DND-41 (cell line): Measurements from ENCODE around the gene STK11.

Experiments
- CTCF ChIP-seq: IDR thresholded peaks from 2 replicates; pipeline ENCODE4 v1.5.1; 2012; ENCODE audit warnings: borderline replicate concordance, low read length, moderate library complexity, mild to moderate bottlenecking; ENCODE audit not compliant: poor library complexity, severe bottlenecking; ENCODE audit errors: extremely low read depth
- EZH2 ChIP-seq: IDR thresholded peaks from 3 replicates; pipeline ENCODE4 v1.6.1; 2012; ENCODE audit warnings: borderline replicate concordance, low read depth, mild to moderate bottlenecking, moderate library complexity, low read length, inconsistent platforms; ENCODE audit not compliant: severe bottlenecking

GRCh38 chr19:1168572-1169410 lies 36.8 kb upstream of the STK11 start:
- TF ChIP-seq CTCF: no peak
- no peak for TF ChIP-seq EZH2
